Measurements from ENCODE around the gene SPRR3.

The SPRR3 gene

DNA sequence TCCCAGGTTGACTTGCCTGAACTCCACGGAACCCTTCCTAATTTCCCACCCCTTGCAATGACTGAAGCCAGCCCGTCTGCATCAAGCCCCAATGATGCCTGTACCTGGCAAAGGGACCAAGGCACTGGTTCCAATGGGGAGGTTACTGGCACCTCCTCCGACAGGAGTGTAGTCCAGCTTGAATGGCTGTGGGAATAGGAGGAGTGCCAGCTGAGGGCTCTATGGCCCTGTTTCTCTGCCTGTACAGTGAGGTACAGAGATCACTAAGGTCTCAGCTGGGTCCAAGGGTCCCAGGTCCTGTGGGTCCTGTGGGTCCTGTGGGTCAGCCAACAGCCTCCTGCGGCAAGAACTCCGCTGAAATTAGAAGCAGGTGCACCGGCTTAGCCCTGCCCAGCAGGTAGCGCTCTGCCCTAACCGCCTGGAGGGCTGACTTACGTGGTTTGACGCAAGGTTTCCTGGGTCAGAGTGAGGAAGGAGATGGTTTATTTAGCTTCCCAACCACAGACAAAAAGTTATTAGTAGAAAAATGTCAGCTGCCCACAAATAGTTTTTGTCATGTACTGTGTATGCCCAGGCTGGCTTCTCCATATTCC, 41.0 kb upstream of the SPRR3 start:
- no peak for DNase-seq (ENCODE audit: low spot score)
- peak; percentile 40 for TF ChIP-seq CTCF (IDR thresholded peaks at IDR 0.05; ENCODE audit: extremely low read depth, insufficient read depth, missing control alignments)
- in situ Hi-C loops (cut with MboI; ENCODE audit: low pct_unique_long_range_greater_than_20kb, low sequenced_read_pairs, unreplicated experiment): no loop called here

DNA sequence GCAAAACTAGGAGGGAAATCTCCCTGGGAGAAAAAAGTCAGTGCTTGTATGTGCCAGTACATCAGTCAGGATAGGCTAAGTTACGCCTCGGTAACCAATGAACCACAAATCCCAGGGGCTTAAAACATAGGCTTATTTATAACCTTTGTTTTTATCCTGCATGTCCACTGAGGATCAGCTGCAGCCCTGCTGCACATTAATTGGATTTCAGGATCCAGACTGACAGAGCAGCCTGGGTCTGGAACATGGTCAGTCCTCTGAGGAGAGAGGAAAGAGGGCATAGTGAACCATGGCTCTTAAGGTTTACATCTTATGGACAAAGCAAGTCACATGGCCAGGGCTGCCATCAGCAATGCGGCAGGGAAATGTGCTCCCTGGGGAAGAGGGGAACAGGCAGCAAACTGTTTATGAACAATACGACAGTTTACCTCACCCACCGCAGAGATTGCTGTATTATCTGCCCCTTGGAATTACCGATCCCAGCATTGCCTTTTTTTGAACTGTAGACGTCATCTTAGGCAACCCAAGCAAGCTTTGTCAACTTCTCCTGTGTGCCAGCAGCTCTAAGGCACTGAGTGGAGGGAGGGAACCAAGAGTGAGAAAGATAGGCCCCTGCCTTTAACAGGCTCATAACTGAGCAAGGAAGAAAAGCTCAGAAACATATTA, 40.2 kb upstream of the SPRR3 start:
- TF ChIP-seq CTCF (IDR thresholded peaks at IDR 0.05; ENCODE audit: extremely low read depth, insufficient read depth, missing control alignments): no peak
- in situ Hi-C loops (cut with MboI; ENCODE audit: low pct_unique_long_range_greater_than_20kb, low sequenced_read_pairs, unreplicated experiment): no loop called here
- DNase-seq (ENCODE audit: low spot score): no peak

- in situ Hi-C loops (cut with MboI; ENCODE audit: low pct_unique_long_range_greater_than_20kb, low sequenced_read_pairs, unreplicated experiment): no loop called here
- DNase-seq (ENCODE audit: low spot score): no peak
- no peak for TF ChIP-seq CTCF (IDR thresholded peaks at IDR 0.05; ENCODE audit: extremely low read depth, insufficient read depth, missing control alignments)
Measured at GRCh38 chr1:152962876-152963415, 38.6 kb upstream of the SPRR3 start.

- DNase-seq (ENCODE audit: low spot score): no peak
- TF ChIP-seq CTCF (IDR thresholded peaks at IDR 0.05; ENCODE audit: extremely low read depth, insufficient read depth, missing control alignments): no peak
- in situ Hi-C loops (cut with MboI; ENCODE audit: low pct_unique_long_range_greater_than_20kb, low sequenced_read_pairs, unreplicated experiment): no loop called here
Measured at GRCh38 chr1:152964536-152964935, 37.0 kb upstream of the SPRR3 start.

DNA sequence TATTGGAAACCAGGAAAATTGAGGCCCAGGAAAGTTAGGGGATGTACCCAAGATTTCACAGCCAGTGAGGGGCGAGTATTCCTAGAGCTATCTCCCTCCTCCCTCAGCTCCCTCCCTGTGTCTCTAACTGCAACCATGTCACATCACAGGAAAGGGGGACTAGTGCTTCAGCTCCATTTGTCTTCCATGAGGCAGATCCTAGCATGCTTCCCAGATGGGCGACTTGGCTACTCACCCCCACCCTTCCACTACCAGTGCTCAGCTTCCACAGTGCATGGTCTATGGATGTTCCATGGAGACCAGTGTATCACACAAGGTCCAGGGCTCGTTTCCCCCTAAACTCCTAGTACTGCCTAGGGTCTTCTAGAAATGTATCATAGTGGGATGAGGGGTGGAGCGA, 35.7 kb upstream of the SPRR3 start:
- no peak for DNase-seq (ENCODE audit: low spot score)
- in situ Hi-C loops (cut with MboI; ENCODE audit: low pct_unique_long_range_greater_than_20kb, low sequenced_read_pairs, unreplicated experiment): no loop called here
- TF ChIP-seq CTCF (IDR thresholded peaks at IDR 0.05; ENCODE audit: extremely low read depth, insufficient read depth, missing control alignments): no peak

GRCh38 chr1:152967201-152967600, 34.3 kb upstream of the SPRR3 start:
- no peak for TF ChIP-seq CTCF (IDR thresholded peaks at IDR 0.05; ENCODE audit: extremely low read depth, insufficient read depth, missing control alignments)
- in situ Hi-C loops (cut with MboI; ENCODE audit: low pct_unique_long_range_greater_than_20kb, low sequenced_read_pairs, unreplicated experiment): no loop called here
- no peak for DNase-seq (ENCODE audit: low spot score)

Measured in GM13977 (cell line).